LNCaP clone FGC (cell line): Measurements from ENCODE around the gene RNF14.

Experiments used
- DNase-seq: peaks from one replicate; pipeline ENCODE4 v3.0.0-alpha.2; 2011; ENCODE audit warnings: low read depth
- H3K4me3 ChIP-seq: 2 replicates; pipeline ENCODE4 v1.5.1; 2011; ENCODE audit warnings: mild to moderate bottlenecking, low read depth, low read length, control low read depth
- TF ChIP-seq, protein P1 (sequence below): IDR thresholded peaks from 2 replicates; pipeline ENCODE4 v1.5.1; 2012; ENCODE audit warnings: mild to moderate bottlenecking; ENCODE audit not compliant: control insufficient read depth, insufficient read depth; ENCODE audit errors: extremely low read depth

RNF14 gene

DNA sequence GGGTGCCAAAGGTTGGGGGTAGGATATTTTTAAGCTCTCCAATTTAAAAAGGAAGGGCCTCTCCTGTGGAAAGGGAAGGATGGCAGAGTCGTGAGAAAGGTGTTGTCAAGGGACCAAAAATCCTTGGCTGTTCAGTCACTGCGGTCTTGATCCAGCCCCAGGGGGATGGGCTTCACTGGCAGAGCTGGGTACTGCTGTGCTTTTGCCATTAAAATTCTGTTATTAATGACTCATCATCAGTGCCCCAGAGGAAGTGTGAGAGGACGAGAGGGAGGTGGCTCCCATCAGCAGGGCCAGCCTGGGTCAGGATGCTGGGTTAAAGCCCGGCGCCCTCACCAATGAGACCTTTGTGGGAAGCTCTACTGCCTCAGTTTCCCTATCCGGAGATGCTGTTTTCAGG is 27.6 kb upstream of the RNF14 start:
- no peak for DNase-seq
- no peak overlapping the region for H3K4me3 ChIP-seq
- TF ChIP-seq, protein P1, sequence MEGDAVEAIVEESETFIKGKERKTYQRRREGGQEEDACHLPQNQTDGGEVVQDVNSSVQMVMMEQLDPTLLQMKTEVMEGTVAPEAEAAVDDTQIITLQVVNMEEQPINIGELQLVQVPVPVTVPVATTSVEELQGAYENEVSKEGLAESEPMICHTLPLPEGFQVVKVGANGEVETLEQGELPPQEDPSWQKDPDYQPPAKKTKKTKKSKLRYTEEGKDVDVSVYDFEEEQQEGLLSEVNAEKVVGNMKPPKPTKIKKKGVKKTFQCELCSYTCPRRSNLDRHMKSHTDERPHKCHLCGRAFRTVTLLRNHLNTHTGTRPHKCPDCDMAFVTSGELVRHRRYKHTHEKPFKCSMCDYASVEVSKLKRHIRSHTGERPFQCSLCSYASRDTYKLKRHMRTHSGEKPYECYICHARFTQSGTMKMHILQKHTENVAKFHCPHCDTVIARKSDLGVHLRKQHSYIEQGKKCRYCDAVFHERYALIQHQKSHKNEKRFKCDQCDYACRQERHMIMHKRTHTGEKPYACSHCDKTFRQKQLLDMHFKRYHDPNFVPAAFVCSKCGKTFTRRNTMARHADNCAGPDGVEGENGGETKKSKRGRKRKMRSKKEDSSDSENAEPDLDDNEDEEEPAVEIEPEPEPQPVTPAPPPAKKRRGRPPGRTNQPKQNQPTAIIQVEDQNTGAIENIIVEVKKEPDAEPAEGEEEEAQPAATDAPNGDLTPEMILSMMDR = no peak

GRCh38 chr5:141941779-141942178 is 27.1 kb upstream of the RNF14 start:
- DNase-seq = no peak
- TF ChIP-seq, protein P1 = no peak
- H3K4me3 ChIP-seq = no peak overlapping the region

GRCh38 chr5:141942185-141942857 is 26.6 kb upstream of the RNF14 start:
- no peak overlapping the region for H3K4me3 ChIP-seq
- TF ChIP-seq, protein P1 = no peak
- DNase-seq = no peak

- TF ChIP-seq, protein P1 = no peak
- H3K4me3 ChIP-seq = no peak overlapping the region
- DNase-seq = no peak
Measured at GRCh38 chr5:141944076-141944475, 24.8 kb upstream of the RNF14 start.

DNA sequence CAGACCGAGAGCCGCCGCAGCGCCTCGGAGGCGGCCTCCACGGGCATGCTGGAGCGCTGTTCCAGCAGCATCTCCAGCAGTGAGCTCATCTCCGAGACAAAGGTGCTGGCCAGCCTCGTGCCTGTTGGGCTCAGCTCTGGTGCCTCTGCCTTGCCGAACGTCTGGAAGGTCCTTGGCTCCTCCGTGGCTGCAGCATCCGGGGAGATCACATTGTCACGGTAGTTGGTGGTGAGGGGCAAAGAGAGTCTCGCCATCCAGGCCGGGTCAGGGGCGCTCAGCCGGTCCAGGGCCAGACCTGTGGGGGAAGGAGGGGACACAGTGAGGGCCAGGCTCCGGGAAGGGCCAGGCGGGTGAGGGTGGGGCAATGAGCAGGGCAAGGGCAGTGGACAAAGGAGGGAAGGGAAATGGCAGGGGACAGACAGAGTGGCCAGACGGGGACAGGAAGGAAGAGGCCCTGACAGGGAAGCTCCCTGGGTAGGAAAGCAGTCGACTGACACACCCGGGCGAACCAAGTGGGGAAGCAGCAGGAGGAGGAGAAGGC is 23.3 kb upstream of the RNF14 start:
- no peak overlapping the region for H3K4me3 ChIP-seq
- DNase-seq = no peak
- TF ChIP-seq, protein P1 = no peak

GRCh38 chr5:141947316-141947715 is 21.6 kb upstream of the RNF14 start:
- TF ChIP-seq, protein P1 = no peak
- H3K4me3 ChIP-seq = no peak overlapping the region
- DNase-seq = no peak

DNA sequence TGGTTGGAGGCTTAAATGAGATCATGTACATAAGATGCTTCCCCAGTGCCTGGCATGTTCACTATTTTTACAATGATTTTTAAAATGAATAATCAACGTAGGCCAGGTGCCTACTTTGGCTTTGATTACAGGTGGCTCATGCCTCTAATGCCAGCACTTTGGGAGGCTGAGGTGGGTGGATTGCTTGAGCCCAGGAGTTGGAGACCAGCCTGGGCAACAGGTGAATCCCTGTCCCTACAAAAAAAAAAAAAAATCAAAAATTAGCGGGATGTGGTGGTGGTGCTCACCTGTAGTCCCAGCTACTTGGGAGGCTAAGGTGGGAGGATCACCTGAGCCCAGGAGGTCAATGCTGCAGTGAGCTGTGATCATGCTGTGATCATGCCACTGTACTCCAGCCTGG is 20.1 kb upstream of the RNF14 start:
- TF ChIP-seq, protein P1 = no peak
- DNase-seq = no peak
- H3K4me3 ChIP-seq = no peak overlapping the region
